Activated CD8-positive, alpha-beta T cell treated with anti-CD3 and anti-CD28 coated beads, Interleukin-2, amount 10 ng/mL, durations not matched to agents 7 days and 5 days (primary cell): ENCODE measurements around the gene FBRSL1. TPM values are rescaled to one million over a fixed set of nuclear protein-coding genes. Genes with fewer than 3 reads are reported as not detected.

ENCODE experiments used
- ATAC-seq: fragments of 150-1000 bp; cut with Tn5 transposase; one replicate; pipeline ENCODE4 v1.10.0; 2021; ENCODE audit warnings: moderate library complexity
- CTCF ChIA-PET: fragments of 350-600 bp; sonication (Branson Sonifier 250); formaldehyde crosslinking; loops from one replicate; lab custom pipeline; 2021; ENCODE audit warnings: antibody characterized with exemption; lab: Charles Lee
- POLR2A ChIA-PET: fragments of 350-600 bp; sonication (Branson Sonifier 250); formaldehyde crosslinking; loops from one replicate; lab custom pipeline; 2021; ENCODE audit warnings: antibody characterized with exemption; lab: Charles Lee
- DNase-seq: peaks from one replicate; pipeline ENCODE4 v3.0.0-alpha.2; 2020
- H3K27ac Mint-ChIP-seq: one replicate; pipeline ENCODE4 v1.8.0; 2021; ENCODE audit warnings: mild to moderate bottlenecking, mixed read lengths
- H3K27me3 Mint-ChIP-seq: one replicate; pipeline ENCODE4 v1.8.0; 2021; ENCODE audit warnings: low read depth, mixed read lengths
- H3K36me3 Mint-ChIP-seq: one replicate; pipeline ENCODE4 v1.8.0; 2021; ENCODE audit warnings: low read depth, mixed read lengths
- H3K4me1 Mint-ChIP-seq: one replicate; pipeline ENCODE4 v1.8.0; 2021; ENCODE audit warnings: low read depth, mixed read lengths
- H3K4me3 Mint-ChIP-seq: one replicate; pipeline ENCODE4 v1.8.0; 2021; ENCODE audit warnings: mild to moderate bottlenecking, mixed read lengths
- H3K9me3 Mint-ChIP-seq: one replicate; pipeline ENCODE4 v1.8.0; 2022; ENCODE audit warnings: mixed read lengths; ENCODE audit not compliant: insufficient read depth
- total RNA-seq, 2 experiments: library from RNA; stranded (reverse); gene quantifications; one replicate each; pipeline ENCODE4 v1.2.3, GENCODE V29; 2021

Gene FBRSL1
- total RNA-seq, 2 experiments from 2014 or later, result 51.2 to 58.5 TPM

DNA sequence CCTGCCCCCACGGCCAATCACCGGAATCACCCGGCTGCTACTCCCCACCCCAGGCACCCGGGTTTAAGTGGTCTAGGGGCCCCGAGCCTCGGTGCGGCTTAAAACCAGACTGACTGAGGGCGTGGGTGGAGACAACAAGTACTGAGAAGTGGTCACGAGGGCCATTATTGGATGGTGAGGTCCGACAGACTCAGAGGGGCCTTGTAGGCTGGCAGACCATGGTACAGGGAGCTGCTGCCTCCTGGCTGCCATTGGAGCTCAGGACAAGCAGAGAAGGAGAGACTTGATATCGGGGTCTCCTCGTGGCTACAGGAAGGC is 54.1 kb downstream of the FBRSL1 start:
- no peaks in the 10 kb centered on the region for H3K27me3 Mint-ChIP-seq
- no peak for ATAC-seq
- DNase-seq, result no peak
- no peaks in the 10 kb centered on the region for H3K36me3 Mint-ChIP-seq
- ChIA-PET POLR2A (no interaction called here), CTCF (interaction anchor here (1.4 kb wide), 1 partner anchor 17 kb away, joined by 5 read pairs; no protein-coding TSS in a partner anchor)
- H3K9me3 Mint-ChIP-seq, result no peaks in the 10 kb centered on the region
- no peak overlapping the region for H3K27ac Mint-ChIP-seq
- peaks cover 14% of the 10 kb centered on the region for H3K4me1 Mint-ChIP-seq
- H3K4me3 Mint-ChIP-seq, result no peak overlapping the region

DNA sequence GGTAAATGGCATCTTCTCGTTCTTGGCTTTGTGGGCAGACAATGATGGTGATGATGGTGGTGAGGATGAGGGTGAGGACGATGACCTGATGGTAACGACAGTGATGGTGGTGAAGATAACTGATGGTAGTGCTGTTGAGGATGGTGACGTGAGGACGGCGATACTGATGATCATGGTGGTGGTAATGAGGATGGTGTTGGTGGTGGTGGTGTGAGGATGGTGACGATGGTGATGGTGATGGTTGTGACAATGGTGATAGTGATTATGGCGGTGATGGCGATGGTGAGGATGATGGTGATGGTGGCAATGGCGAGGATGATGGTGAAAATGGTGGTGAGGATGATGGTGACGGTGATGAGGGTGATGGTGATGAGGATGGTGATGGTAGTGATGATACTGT is 54.5 kb downstream of the FBRSL1 start:
- no peak overlapping the region for H3K27ac Mint-ChIP-seq
- no peaks in the 10 kb centered on the region for H3K27me3 Mint-ChIP-seq
- ChIA-PET POLR2A (no interaction called here), CTCF (no interaction called here)
- H3K9me3 Mint-ChIP-seq, result no peaks in the 10 kb centered on the region
- no peak for ATAC-seq
- no peaks in the 10 kb centered on the region for H3K36me3 Mint-ChIP-seq
- peaks cover 14% of the 10 kb centered on the region for H3K4me1 Mint-ChIP-seq
- H3K4me3 Mint-ChIP-seq, result no peak overlapping the region
- no peak for DNase-seq

DNA sequence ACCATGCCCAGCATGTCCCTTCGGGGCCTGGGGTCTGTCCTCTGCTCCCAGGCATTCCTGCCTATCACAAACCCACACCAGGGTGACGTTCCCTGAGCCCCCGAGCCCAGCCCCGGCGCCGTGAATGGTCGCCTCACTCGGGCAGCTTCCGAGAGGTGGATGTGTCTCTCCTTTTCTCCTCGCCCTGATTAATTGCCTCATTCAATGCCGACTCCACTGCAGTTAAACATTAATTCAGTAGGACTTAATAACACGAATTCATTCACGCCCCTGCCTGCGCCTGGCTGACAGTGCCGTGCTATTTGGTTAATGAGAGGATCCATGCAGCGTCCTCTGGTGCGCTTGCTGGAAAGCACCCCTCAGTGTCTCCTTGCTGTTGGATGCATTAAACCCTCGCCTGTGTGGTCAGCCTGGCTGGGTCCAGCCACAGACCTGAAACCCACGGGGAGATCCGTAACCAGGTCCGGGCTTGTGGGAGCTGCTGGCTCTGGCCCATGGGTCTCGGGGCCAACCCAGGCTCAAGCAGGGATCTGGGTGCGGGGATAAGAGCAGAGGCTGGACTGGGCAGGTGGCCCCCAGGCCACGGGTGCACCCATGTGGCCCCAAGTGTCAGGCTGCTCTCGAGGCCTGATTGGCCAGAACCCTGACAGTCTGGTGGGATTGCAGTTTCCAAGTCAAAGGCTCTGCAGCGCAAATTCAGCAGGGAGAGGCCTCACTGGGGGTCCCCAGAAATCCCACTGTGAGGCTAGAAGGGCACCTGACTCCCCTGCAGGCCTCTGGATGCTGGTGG is 55.4 kb downstream of the FBRSL1 start:
- Mint-ChIP-seq H3K27ac (no peak overlapping the region), H3K36me3 (no peaks in the 10 kb centered on the region), H3K27me3 (no peaks in the 10 kb centered on the region), H3K9me3 (no peaks in the 10 kb centered on the region), H3K4me1 (peaks cover 14% of the 10 kb centered on the region), H3K4me3 (no peak overlapping the region)
- POLR2A ChIA-PET, result no interaction called here
- CTCF ChIA-PET, result no interaction called here
- DNase-seq (no peak), ATAC-seq (no peak)

DNA sequence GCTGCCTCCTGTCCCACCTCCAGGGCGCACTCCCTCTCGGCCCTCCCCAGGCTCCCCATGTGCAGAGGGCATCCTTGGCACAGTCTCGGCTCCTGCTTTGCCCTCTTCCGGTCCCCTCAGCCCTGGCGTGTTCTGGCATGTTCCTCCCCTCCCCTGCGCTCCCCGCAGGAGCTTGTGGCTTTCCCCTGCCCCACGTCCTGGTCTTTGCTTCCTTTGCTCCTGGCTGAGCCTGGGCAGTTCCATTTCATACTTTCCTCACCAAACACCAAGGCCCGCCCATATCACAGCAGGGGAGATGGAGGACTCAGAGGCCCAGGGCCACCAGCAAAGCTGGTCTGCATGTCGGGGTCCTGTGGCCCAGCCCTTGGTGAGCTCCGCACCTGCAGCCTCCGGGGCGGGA is 56.0 kb downstream of the FBRSL1 start:
- Mint-ChIP-seq H3K9me3 (no peaks in the 10 kb centered on the region), H3K36me3 (no peaks in the 10 kb centered on the region), H3K27ac (no peak overlapping the region), H3K4me1 (peaks cover 14% of the 10 kb centered on the region), H3K4me3 (no peak overlapping the region), H3K27me3 (no peaks in the 10 kb centered on the region)
- ChIA-PET POLR2A (no interaction called here), CTCF (no interaction called here)
- DNase-seq, result no peak
- ATAC-seq, result no peak

DNA sequence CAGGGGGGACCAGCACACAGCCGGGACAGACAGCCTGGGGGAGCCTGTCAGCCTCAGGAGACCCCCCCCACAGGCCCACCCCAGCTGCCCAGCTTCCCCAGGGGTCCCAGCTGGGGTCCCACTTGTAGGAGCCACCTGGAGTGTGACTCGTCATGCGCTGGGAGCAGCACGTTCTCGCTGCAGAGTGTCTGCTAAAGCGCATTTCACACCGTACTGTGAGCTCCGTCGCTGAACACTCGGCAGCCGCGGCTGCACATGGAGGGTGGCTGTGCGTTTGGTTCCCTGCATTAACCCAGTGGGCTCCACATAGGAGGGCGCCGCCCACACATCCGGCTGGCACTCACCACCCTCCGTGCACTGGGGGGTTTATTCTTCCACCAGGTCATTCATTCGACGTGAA is 56.7 kb downstream of the FBRSL1 start:
- CTCF ChIA-PET, result no interaction called here

DNA sequence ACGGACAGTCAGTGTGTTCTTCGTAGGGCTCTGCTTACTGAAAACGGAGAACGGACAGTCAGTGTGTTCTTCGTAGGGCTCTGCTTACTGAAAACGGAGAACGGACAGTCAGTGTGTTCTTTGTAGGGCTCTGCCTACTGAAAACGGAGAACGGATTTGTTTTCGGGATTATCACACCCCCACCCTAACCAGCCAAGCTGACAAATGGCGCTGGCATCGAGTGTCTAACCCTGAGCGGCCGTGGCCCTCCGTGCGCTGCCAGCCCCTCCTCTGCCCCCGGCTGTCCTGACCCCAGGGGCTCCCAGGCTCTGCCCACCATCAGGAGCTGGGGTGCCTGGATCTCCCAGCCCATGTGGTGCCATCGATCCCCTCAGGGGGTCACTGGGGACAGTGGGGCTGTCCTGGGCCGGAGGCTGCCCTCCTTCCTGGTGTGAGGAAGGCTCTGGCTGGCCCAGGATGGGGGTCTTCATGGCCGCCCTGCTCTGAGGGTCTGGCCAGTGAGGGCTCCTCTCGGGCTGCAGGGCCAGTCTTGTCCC is 57.3 kb downstream of the FBRSL1 start:
- ATAC-seq, result no peak
- Mint-ChIP-seq H3K36me3 (no peaks in the 10 kb centered on the region), H3K4me3 (no peak overlapping the region), H3K27ac (no peak overlapping the region), H3K9me3 (no peaks in the 10 kb centered on the region), H3K27me3 (no peaks in the 10 kb centered on the region), H3K4me1 (peaks cover 14% of the 10 kb centered on the region)
- no peak for DNase-seq
- POLR2A ChIA-PET, result no interaction called here
- CTCF ChIA-PET, result no interaction called here

More for the DNA sequence above, 56.7 kb downstream of the FBRSL1 start:
- no peaks in the 10 kb centered on the region for H3K36me3 Mint-ChIP-seq
- ATAC-seq (no peak), DNase-seq (no peak)
- no peaks in the 10 kb centered on the region for H3K9me3 Mint-ChIP-seq
- H3K27me3 Mint-ChIP-seq, result no peaks in the 10 kb centered on the region
- H3K27ac Mint-ChIP-seq, result no peak overlapping the region
- H3K4me1 Mint-ChIP-seq, result peaks cover 14% of the 10 kb centered on the region
- no peak overlapping the region for H3K4me3 Mint-ChIP-seq
- POLR2A ChIA-PET, result no interaction called here

DNA sequence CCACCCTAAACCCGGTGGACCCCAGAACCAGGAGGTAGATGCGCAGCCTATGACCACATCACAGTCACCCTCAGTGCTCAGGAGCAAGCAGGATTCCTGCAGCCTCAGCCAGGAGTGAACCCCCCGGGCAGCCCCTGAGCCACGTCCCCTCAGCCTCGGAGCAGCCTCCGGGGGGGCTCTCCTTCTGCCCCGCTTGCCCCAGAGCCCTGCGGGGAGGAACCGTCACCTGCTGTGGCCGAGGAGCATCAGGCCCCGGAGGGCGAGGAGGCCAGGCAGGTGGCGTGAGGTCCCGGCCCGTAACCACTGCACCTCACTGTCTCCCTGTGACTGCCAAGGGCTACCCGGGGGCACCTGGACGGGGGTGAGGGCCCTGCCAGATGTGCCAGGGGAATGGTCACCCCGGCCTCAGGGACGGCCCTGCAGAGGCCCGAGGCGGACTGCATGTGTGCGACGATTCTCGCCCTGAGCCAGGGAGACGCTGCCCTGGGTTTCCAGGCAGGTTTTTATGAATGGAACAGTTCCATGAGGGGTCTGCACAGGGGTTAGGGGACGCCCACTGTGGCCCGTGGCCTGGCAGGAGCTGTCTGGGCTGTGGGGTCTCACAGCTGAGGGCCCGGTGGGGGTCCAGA is 58.6 kb downstream of the FBRSL1 start:
- POLR2A ChIA-PET, result no interaction called here
- H3K36me3 Mint-ChIP-seq, result no peaks in the 10 kb centered on the region
- CTCF ChIA-PET, result no interaction called here
- DNase-seq, result no peak
- no peak for ATAC-seq
- H3K9me3 Mint-ChIP-seq, result no peaks in the 10 kb centered on the region
- H3K4me3 Mint-ChIP-seq, result no peak overlapping the region
- no peak overlapping the region for H3K27ac Mint-ChIP-seq
- no peaks in the 10 kb centered on the region for H3K27me3 Mint-ChIP-seq
- H3K4me1 Mint-ChIP-seq, result peaks cover 3% of the 10 kb centered on the region

DNA sequence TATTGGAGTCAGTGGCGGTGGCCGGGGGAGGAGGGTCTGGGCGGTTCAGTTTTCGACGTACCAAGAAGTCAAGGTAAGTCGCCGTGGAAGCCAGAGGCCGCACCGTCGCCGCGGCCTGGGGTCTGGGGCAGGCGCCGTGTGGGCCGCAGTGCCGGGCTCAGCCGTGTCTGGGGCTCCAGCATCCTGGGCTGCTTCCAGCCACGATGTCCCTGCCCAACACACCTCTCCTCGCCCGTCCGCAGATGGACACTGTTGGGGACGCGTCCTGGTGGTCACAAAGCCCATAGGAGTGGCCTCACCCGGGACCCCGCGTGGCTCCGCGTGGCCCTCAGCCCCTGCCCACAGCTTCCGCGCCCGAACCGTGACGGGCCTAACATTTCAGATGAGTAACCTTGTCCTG is 59.1 kb downstream of the FBRSL1 start:
- H3K4me3 Mint-ChIP-seq, result no peak overlapping the region
- DNase-seq (no peak), ATAC-seq (no peak)
- H3K27ac Mint-ChIP-seq, result no peak overlapping the region
- H3K36me3 Mint-ChIP-seq, result no peaks in the 10 kb centered on the region
- H3K27me3 Mint-ChIP-seq, result no peaks in the 10 kb centered on the region
- ChIA-PET CTCF (no interaction called here), POLR2A (no interaction called here)
- H3K4me1 Mint-ChIP-seq, result no peaks in the 10 kb centered on the region
- no peaks in the 10 kb centered on the region for H3K9me3 Mint-ChIP-seq

DNA sequence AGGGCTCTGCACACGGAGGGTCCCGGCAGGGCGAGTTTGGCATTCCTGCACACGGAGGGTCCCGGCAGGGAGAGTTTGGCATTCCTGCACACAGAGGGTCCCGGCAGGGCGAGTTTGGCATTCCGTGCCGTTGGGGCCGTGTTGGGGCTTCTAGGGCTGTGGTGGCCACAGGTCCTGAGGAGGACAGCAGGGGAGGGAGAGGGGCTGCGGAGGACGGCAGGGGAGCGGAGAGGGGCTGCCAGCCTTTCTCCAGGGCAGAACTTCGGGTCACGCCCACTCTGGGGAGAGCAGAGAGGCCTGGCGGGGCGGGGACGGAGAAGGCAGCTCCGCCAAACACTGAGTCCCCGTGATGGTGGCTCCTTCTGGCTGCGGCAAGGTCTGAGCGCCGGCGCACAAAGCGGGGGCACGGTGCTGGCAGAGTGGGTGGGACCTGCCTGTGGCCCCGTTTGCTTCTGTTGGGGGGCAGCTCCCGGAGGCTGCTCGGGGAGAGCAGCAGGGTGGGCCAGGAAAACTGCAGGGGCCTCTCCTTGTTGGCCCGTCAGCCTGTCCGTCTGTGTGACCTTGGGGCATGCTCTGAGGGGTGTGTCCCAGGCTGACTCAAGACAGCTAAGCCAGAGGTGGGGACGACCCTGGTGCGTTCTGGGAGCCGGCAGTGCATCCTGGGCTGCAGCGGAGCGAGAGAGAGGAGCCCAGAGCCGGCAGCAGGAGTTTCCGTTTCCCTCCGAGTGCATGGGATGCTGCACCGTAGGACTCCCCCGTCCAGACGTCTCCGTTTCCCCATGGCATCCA is 60.3 kb downstream of the FBRSL1 start:
- ATAC-seq (no peak), DNase-seq (no peak)
- H3K27me3 Mint-ChIP-seq, result no peaks in the 10 kb centered on the region
- ChIA-PET POLR2A (no interaction called here), CTCF (no interaction called here)
- no peaks in the 10 kb centered on the region for H3K36me3 Mint-ChIP-seq
- H3K4me1 Mint-ChIP-seq, result peaks cover 3% of the 10 kb centered on the region
- H3K9me3 Mint-ChIP-seq, result no peaks in the 10 kb centered on the region
- no peak overlapping the region for H3K4me3 Mint-ChIP-seq
- no peak overlapping the region for H3K27ac Mint-ChIP-seq

DNA sequence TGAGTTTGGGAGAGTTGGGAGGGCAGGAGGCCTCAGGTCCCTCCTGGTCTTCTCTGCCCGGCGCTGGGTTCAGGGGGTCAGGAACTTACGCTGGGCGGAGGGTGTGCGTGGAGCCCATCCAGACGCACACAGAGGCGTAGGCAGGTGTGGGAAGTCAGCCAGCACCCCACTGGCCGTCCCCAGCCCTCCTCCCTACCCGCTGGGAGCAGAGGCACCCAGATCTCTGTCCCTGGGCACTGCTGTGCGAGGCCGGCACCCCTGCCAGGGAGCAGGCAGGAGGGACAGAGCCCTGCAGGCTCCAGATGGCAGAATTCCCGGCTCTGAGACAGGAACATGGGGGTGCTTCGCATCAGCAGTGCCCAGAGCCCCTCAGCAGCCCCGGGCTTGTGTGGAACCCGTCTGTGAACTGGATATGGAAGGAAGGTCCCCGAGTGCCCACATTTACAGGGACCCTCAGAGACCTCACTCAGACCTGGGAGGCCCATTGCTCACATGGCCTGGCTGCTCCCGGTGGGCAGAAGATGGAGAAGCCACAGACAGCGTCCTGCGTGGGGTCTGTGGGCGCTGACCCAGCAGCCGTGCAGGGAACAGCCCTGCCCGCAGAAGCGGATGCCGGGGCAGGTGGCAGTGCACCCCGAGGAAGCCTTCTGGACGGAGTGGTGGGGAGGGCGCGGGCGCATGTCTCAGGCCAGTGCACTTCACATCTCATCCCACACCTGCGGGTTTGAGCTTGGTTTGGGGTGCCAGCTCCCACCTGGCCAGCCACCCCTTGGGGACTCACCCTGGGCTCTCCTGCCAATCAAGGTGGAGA is 61.1 kb downstream of the FBRSL1 start:
- CTCF ChIA-PET, result no interaction called here

DNA sequence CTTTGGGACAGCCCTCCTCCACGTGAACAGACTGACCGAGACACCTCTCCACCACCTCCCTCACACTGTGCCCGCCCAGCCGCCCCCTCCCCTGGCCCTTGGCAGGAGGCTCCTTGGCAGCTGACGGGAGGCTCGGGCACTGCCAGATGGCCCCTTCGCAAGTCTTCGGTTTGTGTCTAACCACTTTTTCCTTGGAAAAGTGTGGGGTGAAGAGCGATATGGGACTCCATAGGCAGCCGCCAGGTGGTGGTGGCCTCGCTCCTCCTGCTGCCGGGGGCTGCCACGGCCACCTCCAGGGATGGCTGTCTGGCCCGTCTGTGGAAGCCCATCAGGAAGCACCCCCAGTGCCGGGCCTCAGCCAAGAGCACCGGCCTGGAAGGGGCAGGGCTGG is 61.7 kb downstream of the FBRSL1 start:
- ChIA-PET POLR2A (no interaction called here), CTCF (no interaction called here)
- H3K4me3 Mint-ChIP-seq, result no peak overlapping the region
- H3K27ac Mint-ChIP-seq, result no peak overlapping the region
- H3K9me3 Mint-ChIP-seq, result no peaks in the 10 kb centered on the region
- peaks cover 3% of the 10 kb centered on the region for H3K4me1 Mint-ChIP-seq
- no peaks in the 10 kb centered on the region for H3K36me3 Mint-ChIP-seq
- DNase-seq (no peak), ATAC-seq (no peak)
- no peaks in the 10 kb centered on the region for H3K27me3 Mint-ChIP-seq

More for the DNA sequence above, 61.1 kb downstream of the FBRSL1 start:
- POLR2A ChIA-PET, result interaction anchor here (0.5 kb wide), 1 partner anchor 169 kb away, joined by 4 read pairs; no protein-coding TSS in a partner anchor
- DNase-seq, result no peak
- Mint-ChIP-seq H3K27ac (no peak overlapping the region), H3K4me1 (peaks cover 3% of the 10 kb centered on the region), H3K9me3 (no peaks in the 10 kb centered on the region), H3K4me3 (no peak overlapping the region), H3K36me3 (no peaks in the 10 kb centered on the region), H3K27me3 (no peaks in the 10 kb centered on the region)
- ATAC-seq, result no peak
